HUDEP-2 (cell line): ENCODE measurements around the gene AAGAB.
"Not testable (repeated sequence)": the region's sequence is repeated elsewhere in the genome, so short reads cannot be mapped to it uniquely, and the experiment has no call there.

Source experiments
- DNase-seq, 76 experiments: peaks; one replicate each; lab custom pipeline; 2025; ENCODE audit not compliant: unreplicated experiment in 76 of 76; lab: John Stamatoyannopoulos, UW

The AAGAB gene

DNA sequence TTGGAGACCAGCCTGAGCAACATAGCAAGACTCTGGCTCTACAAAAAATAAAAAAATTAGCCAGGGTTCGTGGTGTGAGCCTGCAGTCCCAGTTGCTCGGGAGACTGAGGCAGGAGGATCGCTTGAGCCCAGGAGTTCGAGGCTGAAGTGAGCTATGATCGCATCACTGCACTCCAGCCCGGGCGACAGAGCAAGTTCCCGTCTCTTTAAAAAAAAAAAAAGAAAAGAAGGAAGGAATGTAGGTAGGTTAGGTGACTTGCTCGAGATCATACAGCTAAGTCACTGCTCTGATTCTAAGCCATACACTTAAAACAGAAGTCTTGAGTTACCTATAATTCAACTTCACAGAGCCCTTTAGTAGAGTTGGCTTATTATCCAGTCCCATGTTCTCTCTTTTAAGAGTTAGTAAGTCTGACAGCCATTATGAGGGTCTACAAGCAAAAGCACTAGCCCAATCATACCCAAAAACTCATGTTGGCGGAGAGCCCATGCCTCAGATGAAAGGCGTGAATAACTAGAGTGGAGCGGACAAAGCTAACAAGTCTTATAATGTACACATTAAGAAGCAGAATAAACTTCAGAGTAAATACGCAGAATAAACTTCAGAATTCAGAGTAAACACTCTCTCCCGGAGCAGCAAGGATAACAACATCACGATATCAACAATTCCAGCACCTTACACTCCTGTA, 768 bp downstream of the AAGAB start:
- peak in 3 of 76 experiments; percentile 14 to 30 (median 15) for DNase-seq

DNA sequence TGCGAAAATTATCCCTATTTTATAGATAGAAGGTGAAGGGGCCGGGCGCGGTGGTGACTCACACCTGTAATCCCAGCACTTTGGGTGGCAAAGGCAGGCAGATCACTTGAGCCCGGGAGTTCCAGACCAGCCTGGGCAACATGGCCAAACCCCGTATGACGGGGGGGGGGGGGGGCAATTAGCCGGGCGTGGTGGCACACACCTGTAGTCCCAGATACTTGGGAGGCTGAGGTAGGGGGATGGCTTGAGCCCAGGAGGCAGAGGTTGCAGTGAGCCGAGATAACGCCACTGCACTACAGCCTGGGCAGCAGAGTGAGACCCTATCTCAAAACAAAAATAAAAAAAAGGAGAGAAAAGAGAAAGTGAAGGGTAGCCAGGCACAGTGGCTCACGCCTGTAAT, 1.4 kb downstream of the AAGAB start:
- DNase-seq: no peak

DNA sequence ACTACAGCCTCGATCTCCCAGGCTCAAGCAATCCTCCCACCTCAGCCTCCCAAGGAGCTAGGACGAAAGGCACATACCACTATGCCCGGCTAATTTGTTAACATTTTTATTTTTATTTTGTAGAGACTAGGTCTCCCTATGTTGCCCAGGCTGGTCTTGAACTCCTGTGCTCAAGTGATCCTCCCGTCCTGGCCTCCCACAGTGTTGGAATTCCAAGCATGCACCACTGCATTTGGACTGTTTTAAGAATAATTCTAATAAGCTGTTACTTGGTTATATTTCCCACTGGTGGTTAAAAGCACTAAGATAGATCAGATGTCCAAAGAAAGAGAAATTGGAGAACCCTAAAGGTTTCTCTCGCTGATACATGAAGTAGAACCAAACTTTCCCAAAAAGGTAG, 3.1 kb downstream of the AAGAB start:
- no peak for DNase-seq

DNA sequence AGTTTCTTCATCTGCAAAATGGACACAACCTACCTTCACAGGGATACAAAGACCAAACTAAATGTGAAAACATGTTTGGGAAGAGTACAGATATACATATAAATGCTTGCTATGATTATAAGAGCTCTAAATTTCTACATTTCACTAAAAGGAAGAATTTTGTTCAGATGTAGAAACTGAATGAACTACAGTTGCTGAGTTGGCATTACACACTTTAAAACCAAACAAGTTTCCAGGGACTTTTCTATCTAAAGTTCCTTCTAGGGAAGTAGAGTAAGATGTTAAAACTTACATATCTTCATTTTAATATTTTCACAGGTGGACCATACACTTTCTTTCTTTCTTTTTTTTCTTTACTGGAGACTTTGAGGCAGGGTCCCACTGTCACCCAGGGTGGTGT, 4.6 kb downstream of the AAGAB start:
- no peak for DNase-seq

DNA sequence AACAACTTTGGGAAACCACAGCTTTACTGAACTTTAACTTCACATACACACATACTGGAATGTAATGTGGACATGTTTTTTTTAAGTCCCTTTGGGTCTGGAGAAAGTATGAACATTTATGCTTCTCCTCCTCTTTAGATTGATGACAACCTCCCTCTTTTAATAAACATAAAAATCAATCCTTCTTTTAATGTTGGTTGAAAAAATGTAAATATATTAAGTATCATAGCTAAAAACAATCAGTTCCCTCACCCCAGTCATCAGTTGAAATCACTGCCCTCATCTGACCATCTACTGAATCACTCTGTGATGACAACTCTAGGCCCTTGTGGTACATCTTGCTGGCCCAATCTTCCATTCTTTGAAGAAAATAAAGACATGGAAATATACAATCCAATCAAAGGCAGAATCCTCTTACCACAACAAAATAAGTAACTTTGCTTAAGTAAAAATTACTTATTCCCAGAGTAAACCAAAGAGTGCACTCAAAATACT, 6.4 kb downstream of the AAGAB start:
- no peak for DNase-seq

DNA sequence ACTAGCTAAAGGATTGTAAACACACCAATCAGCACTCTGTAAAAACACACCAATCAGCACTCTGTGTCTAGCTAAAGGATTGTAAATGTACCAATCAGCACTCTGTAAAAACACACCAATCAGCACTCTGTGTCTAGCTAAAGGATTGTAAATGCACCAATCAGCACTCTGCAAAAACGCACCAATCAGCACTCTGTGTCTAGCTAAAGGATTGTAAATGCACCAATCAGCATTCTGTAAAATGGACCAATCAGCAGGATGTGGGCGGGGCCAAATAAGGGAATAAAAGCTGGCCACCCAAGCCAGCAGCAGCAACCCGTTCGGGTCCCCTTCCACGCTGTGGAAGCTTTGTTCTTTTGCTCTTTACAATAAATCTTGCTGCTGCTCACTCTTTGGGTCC, 7.9 kb downstream of the AAGAB start:
- not testable (repeated sequence) for DNase-seq

DNA sequence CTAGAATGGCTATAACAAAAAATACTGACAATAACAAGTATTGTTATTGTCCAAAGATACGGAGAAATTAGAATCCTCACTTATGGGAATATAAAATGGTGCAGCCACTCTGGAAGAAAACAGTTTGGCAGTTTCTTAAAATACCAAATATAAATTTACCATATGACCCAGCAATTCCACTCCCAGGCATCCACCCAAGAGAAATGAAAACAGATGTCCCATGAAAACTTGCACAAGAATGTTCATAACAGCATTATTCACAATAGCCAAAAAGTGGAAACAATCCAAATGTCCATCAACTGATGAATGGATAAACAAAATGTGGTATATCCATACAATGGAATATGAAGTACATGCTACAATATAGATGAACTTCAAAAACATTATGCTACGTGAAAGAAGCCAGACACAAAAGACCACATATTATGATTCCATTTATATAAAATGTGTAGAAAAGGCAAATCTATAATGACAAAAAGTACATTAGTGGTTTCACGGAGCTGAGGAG, 9.4 kb downstream of the AAGAB start:
- DNase-seq: no peak

DNA sequence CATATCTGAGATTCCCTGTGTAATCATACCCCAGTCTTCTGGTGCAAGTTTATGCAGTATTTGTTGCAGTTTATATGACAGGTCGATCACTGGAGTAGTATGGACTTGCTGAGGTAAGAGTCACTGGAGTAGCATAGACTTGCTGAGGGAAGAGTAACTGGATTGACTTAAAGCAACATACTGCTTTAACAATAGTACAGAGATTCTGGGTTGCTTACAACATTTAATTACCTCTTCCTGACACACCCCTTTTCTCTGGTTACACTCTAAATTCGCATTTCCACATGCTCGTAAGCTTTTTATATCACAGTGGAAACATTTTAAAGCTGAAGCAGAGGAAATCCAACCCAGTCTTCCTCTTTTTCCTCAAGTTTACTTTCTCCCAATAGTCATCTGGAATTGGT, 11.8 kb downstream of the AAGAB start:
- DNase-seq: no peak

DNA sequence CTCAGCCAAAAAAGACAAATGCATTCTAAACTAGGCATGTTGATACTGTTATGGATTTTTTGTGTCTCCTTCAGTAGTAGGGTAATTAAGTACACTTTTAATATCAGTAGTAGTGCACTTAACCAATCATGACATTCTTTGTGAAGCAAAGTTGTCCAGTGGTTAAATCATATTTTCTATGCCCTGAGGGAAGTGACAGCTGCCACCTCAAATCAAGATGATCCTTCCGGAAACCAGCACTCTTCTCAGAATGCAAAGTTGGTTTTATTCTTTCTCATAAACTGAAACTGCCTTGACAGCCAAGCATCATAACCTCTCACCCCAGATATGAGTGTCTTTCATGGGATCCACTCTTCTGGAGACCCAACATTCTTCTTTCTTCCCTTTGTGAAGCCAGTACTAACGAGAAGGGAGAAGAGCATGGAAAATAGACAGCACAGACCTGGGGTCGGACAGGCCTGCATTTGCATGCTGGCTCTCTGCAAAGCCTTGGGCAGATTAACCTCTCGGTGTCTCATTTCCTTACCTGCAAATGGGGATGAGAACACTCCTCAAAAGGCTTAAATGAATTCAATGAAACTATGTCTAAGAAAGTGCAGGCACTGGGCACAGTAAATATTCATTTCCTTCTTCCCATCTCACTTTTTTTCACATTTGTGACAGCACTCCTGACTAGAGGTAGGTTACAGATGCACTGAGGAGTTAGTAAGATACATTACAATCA, 13.2 kb downstream of the AAGAB start:
- no peak for DNase-seq

DNA sequence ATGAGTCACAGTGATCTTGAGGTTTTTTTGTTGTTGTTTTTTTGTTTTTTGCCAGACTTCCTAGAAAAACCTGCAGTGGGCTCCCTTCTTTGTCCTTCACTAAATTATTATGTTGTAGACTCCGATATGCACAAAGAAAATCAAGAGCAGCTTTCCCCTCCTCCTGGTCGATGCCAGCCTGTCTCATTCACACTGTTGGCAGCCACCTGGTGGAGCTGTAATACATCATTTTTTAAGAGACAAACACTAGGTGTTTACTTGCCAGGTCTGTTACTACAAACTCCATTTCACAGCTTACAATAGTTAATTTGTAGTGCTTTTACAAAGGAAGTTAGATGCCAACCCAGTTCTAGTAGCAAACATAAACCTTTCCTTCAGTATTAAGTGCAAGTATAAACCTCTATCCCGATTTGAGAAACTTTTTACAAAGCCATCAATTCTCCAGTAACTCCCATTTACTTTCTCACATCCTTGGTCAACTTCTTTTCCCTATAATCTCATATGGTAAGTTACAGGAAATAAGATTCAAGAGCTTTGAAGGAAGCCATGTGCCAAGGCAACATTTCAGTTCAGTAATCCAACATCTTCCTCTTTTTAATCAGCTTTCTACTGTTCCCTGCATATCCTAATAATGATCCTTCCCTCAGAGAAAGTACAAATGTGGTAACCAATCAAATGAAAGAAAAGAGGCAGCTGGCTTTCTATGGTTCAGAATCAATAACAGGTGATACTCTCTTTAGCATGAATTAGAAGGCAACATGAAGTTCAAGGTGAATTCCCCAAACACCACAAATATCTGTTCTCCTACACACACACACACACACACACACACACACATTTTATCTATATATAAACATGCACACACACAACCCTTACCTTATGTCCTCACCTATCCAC, 14.0 kb downstream of the AAGAB start:
- DNase-seq: peak in 6 of 76 experiments; percentile 0 to 8 (median 6)

DNA sequence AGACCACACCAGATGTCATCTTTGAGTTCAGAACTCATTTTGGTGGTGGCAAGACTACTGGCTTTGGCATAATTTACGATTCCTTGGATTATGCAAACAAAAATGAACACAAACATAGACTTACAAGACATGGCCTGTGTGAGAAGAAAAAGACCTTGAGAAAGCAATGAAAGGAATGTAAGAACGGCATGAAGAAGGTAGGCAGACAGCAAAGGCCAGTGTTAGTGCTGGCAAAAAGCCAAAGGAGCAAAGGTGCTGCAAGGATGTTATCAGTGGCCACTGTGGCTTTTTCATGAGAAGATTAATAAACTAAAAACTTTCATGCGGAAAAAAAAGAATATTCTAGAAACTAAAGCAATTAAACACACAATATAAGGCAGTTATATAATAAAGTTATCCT, 21.9 kb downstream of the AAGAB start:
- DNase-seq: no peak

DNA sequence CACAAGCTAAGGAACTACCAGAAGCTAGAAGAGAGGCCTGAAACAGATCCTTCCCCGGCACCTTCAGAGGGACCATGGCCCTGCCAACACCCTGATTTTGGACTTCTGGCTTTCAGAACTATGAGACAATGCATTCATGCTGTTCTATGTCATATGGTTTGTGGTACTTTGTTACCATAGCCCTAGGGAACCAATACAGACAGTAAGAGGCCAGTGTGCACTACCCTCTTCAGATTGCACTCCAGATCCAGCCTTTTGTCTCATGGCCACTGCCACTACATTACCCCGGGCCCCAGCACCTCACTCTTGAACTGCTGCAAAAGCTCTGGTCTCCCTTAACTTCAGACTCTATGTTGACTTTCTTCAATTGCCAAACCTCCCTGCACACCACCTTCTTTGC, 24.0 kb downstream of the AAGAB start:
- no peak for DNase-seq

DNA sequence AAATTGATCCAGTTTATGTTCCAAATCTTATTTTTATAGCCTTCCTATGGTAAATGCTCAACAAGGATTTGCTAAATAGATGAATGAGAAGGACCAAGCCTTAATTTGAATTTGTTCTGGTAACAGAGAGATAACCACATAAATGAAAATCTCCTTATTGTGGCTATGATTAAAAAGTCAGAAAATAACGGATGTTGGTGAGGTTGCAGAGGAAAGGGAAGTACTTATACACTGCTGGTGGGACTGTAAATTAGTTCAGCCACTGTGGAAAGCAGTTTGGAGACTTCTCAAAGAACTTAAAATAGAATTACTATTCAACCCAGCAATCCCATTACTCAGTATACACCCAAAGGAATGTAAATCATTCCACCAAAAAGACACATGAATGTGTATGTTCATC, 26.2 kb downstream of the AAGAB start:
- DNase-seq: no peak

DNA sequence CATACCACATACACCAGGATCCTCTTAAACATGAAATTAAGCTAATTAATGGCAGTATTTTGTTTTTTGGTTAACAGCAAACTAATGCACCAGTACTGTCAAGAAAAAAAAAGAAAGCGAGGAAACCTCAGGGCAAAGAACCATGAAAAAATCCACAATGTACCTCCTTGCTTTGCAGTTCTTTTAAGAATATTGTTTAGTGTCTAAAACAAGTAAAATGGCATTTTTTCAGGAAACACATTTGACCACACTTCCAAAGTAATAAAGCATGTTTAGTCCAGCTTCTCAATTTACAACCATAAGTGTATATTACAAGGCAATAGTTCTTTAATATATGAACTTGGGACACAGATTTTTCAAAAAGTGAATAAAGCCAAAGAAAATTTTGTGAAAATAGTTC, 26.6 kb downstream of the AAGAB start:
- no peak for DNase-seq

DNA sequence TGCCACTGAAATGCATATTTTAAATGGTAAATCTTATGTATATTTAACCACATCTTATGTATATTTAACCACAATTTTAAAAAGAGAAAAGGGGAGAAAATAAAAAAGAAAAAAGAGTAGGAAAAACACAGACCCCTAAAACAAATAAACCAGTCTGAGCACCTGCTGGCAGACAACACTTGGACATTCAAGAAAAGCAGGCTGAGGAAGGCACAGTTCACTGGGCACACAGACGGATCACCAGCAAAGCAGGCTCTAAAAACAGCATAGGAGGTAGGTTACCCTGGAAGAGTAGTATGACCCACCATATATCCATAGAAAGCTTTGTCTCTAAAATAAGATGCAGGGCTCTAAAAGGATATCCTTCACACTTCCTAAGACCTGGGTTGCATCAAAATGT, 27.0 kb downstream of the AAGAB start:
- no peak for DNase-seq

DNA sequence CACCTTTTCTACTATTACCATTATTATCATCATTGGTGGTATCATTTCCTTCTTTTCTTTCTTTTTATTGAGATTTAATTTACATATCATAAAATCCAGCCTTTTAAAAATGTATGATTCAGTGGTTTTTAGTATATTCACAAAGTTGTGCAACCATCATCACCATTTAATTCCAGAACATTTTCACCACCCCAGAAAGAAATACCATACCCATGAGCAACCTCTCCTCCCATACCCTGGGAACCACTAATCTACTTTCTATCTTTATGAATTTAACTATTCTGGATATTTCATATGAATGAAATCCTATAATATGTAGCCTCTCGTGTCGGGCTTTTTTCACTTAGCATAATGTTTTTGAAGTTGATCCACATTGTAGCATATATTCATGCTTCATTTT, 29.1 kb downstream of the AAGAB start:
- no peak for DNase-seq

DNA sequence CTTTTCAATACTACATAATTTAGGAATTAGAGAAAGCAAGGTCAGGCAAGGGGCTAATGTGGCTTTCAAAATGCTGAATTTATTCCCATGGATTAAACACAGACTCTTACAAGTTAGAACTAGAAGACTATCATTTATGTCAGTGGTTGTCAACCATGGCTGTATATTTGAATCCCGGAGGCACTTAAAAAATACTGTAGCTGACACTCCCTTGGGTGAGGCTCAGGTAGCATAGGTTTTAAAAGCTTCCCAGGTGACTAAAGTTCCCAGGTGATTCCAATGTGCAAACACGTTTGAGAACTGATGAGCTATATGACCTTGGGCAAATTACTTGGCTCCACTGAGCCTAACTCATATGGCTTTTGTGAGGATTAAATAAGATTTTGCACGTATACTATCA, 29.6 kb downstream of the AAGAB start:
- no peak for DNase-seq

DNA sequence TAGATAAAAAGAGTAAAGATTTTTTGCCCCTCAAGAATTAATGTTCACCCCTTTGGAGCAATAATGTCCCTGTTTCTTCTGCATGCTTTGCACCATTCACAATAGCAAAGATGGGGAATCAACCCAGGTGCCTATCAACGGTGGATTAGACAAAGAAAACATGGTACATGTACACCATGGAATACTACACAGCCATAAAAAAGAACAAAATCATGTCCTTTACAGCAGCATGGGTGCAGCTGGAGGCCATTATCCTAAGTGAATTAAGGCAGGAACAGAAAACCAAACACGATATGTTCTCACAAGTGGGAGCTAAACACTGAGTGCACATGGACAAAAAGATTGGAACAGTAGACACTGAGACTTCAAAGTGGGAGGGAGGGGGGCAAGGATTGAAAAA, 35.2 kb downstream of the AAGAB start:
- no peak for DNase-seq

DNA sequence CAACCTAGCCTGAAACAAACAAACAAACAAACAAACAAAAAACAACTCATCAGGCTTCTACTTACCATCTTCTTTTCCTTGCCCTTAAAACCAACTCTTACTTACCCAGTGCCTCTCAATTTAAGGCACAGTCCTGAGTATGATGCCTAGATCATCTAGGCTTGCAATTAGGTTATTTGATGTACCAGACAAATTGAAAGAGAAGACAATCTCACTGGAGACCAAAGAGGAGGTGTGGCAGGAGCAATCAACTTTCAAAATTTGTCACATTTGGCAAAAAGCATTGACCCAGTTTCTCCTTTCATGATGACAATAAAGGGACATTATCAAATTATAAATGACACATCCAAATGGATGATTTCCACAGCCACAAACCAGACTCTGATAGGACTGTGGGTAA, 36.0 kb downstream of the AAGAB start:
- DNase-seq: no peak

DNA sequence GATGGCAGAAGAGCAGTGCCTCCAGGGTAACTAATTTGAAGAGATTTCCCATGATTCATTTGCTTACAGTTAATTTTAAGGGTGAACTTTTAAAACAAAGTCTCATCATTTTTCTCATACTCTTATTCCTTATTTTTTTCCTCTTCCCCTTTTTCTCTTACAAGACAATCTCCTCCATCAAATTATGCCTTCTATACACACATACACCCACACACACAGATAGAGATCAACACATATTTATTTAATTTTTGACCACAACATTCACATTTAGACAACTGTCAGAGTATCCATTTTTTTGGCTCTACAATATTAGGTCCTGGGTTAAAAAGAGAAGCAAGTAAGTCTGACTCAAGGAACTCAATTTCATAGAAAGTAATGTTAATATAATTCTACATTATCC, 37.6 kb downstream of the AAGAB start:
- no peak for DNase-seq

DNA sequence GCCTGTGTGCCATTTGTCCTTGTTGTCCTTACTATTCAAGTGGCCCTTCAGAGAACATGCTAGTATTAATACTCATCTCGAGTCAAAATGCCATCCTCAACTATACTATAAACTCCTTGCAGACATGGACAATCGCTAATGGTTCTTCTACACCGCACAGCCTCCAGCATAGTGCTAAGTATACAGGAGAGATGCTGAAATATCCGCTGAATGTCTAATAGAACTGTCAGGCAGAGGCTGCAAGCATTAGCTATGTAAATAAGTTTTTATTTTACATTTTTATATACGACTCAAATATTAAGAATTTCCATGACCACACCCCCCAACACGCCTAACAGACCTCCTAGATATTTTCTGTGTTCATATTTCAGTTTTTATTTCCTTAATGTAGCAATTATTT, 39.4 kb downstream of the AAGAB start:
- no peak for DNase-seq
